A204.1 (cell line): Measurements from ENCODE around the gene TACC3.

Source experiments
- FAIRE-seq: peaks from 2 replicates; lab custom pipeline; 2012; peaks lifted over from hg19 to GRCh38; lab: Jason Lieb, UNC

The TACC3 gene

GRCh38 chr4:1793940-1794808 is 72.9 kb downstream of the TACC3 start:
- no peak for FAIRE-seq
